CD8-positive, alpha-beta memory T cell (primary cell): ENCODE measurements around the gene RENBP. TPM values are rescaled to one million over a fixed set of nuclear protein-coding genes. Genes with fewer than 3 reads are reported as not detected.

Experiments
- CTCF ChIA-PET: fragments of 350-600 bp; sonication (Branson Sonifier 250); formaldehyde crosslinking; loops from one replicate; lab custom pipeline; 2021; ENCODE audit warnings: antibody characterized with exemption; lab: Charles Lee
- POLR2A ChIA-PET: fragments of 350-600 bp; sonication (Branson Sonifier 250); formaldehyde crosslinking; loops from one replicate; lab custom pipeline; 2021; ENCODE audit warnings: antibody characterized with exemption; lab: Charles Lee
- DNase-seq, 5 donors: peaks; one replicate each; pipeline versions ENCODE4 v3.0.0 to v3.0.0-alpha.2; 2020 to 2022; ENCODE audit warnings: mixed read lengths in 1 of 5
- H3K27ac ChIP-seq: one replicate; pipeline ENCODE4 v1.7.0; 2013; ENCODE audit warnings: low read depth, mild to moderate bottlenecking, low read length, moderate library complexity
- H3K27me3 ChIP-seq: 2 replicates; pipeline ENCODE4 v1.7.0; 2013; ENCODE audit warnings: low read length, mild to moderate bottlenecking; ENCODE audit not compliant: insufficient read depth, poor library complexity, severe bottlenecking
- H3K36me3 ChIP-seq: 2 replicates; pipeline ENCODE4 v1.7.0; 2013; ENCODE audit warnings: mild to moderate bottlenecking, low read length, moderate library complexity; ENCODE audit not compliant: insufficient read depth
- H3K4me1 ChIP-seq: 2 replicates; pipeline ENCODE4 v1.7.0; 2013; ENCODE audit warnings: mild to moderate bottlenecking, low read length, moderate library complexity; ENCODE audit not compliant: insufficient read depth
- H3K4me3 ChIP-seq: 2 replicates; pipeline ENCODE4 v1.7.0; 2013; ENCODE audit warnings: mild to moderate bottlenecking, low read length
- H3K9me3 ChIP-seq: 2 replicates; pipeline ENCODE4 v1.7.0; 2013; ENCODE audit warnings: mild to moderate bottlenecking, low read length
- H3K27ac Mint-ChIP-seq, 8 donors: one replicate each; pipeline ENCODE4 v1.8.0; 2020 to 2021; ENCODE audit warnings: mixed read lengths in 8 of 8, mild to moderate bottlenecking in 6 of 8, inconsistent platforms in 3 of 8, moderate library complexity in 3 of 8
- H3K27me3 Mint-ChIP-seq, 2 donors: one replicate each; pipeline ENCODE4 v1.8.0; 2020 to 2021; ENCODE audit warnings: mixed read lengths in 2 of 2, mild to moderate bottlenecking in 1 of 2, moderate library complexity in 1 of 2
- H3K36me3 Mint-ChIP-seq, 3 donors: one replicate each; pipeline ENCODE4 v1.8.0; 2020 to 2021; ENCODE audit warnings: mixed read lengths in 3 of 3, inconsistent platforms in 1 of 3, mild to moderate bottlenecking in 1 of 3
- H3K4me1 Mint-ChIP-seq, 3 donors: one replicate each; pipeline ENCODE4 v1.8.0; 2020 to 2021; ENCODE audit warnings: mixed read lengths in 3 of 3, inconsistent platforms in 1 of 3, mild to moderate bottlenecking in 1 of 3
- H3K4me3 Mint-ChIP-seq, 7 donors: one replicate each; pipeline ENCODE4 v1.8.0; 2020 to 2021; ENCODE audit warnings: mixed read lengths in 7 of 7, mild to moderate bottlenecking in 6 of 7, moderate library complexity in 4 of 7, inconsistent platforms in 2 of 7
- H3K9me3 Mint-ChIP-seq, 5 donors: one replicate each; pipeline ENCODE4 v1.8.0; 2020 to 2022; ENCODE audit warnings: mixed read lengths in 5 of 5, mild to moderate bottlenecking in 3 of 5, moderate library complexity in 2 of 5, inconsistent platforms in 1 of 5
- polyA plus RNA-seq: library from polyadenylated mRNA; unstranded; fragments of 300-500 nt; fragmentation: Illumina TruSeq; gene quantifications from one replicate; pipeline ENCODE4 v1.2.3, GENCODE V29; 2021
- total RNA-seq, 2 experiments: library from RNA; stranded (reverse); gene quantifications; one replicate each; pipeline ENCODE4 v1.2.3, GENCODE V29; 2021

The RENBP gene
- total and polyA plus RNA-seq, 3 experiments from 2014 or later, result 3.5 to 4.6 TPM; not detected in 1

GRCh38 chrX:153917869-153918268 lies 26.6 kb downstream of the RENBP start:
- Histone ChIP-seq H3K9me3 (no peaks in the 10 kb centered on the region), H3K27ac (no peak overlapping the region), H3K36me3 (no peaks in the 10 kb centered on the region), H3K27me3 (no peaks in the 10 kb centered on the region), H3K4me3 (no peak overlapping the region), H3K4me1 (peaks cover 7% of the 10 kb centered on the region)
- DNase-seq, result no peak
- no peaks in the 10 kb centered on the region for H3K9me3 Mint-ChIP-seq
- H3K27ac Mint-ChIP-seq, result peak overlapping the region in 1 of 8 donors; percentile 78
- POLR2A ChIA-PET, result no interaction called here
- H3K4me1 Mint-ChIP-seq, result peaks cover 11 to 24% (median 19%) of the 10 kb centered on the region in 3 donors
- peaks cover 0 to 3% of the 10 kb centered on the region in 2 donors for H3K27me3 Mint-ChIP-seq
- H3K4me3 Mint-ChIP-seq, result no peak overlapping the region
- CTCF ChIA-PET, result interaction anchor here (2.5 kb wide), 1 partner anchor 29 kb away, joined by 9 read pairs; no protein-coding TSS in a partner anchor
- peaks cover 0 to 52% (median 2%) of the 10 kb centered on the region in 3 donors for H3K36me3 Mint-ChIP-seq

DNA sequence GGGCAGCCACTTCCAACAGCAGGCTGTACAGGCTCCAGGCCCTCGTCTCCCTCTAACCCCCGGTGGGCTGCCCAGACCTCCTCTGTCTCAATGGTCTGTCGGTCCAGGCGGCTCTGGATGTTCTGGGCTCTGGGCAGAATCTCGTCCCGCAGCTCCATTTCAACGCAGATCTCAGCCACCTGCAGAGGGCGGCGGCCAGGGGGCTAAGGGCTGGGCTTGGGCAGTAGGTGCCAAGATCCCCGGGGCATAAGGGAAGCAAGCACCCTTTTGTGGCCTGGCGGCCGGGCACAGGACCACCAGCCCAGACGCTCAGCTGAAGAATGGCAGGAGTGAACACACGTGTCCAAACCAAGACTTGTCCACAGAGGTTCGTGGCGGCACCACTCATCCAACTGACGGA lies 30.7 kb downstream of the RENBP start:
- Histone ChIP-seq H3K4me1 (peaks cover 6% of the 10 kb centered on the region), H3K9me3 (no peaks in the 10 kb centered on the region), H3K4me3 (no peak overlapping the region), H3K36me3 (no peaks in the 10 kb centered on the region), H3K27ac (no peak overlapping the region), H3K27me3 (no peaks in the 10 kb centered on the region)
- peaks cover 0 to 5% of the 10 kb centered on the region in 2 donors for H3K27me3 Mint-ChIP-seq
- ChIA-PET POLR2A (no interaction called here), CTCF (no interaction called here)
- H3K4me3 Mint-ChIP-seq, result no peak overlapping the region
- H3K27ac Mint-ChIP-seq, result peak overlapping the region in 2 of 8 donors; percentile 46 to 61
- peaks cover 0 to 48% (median 4%) of the 10 kb centered on the region in 3 donors for H3K36me3 Mint-ChIP-seq
- DNase-seq, result no peak
- H3K9me3 Mint-ChIP-seq, result peaks cover 0 to under 1% (median 0%) of the 10 kb centered on the region in 5 donors
- peaks cover 2 to 16% (median 15%) of the 10 kb centered on the region in 3 donors for H3K4me1 Mint-ChIP-seq

DNA sequence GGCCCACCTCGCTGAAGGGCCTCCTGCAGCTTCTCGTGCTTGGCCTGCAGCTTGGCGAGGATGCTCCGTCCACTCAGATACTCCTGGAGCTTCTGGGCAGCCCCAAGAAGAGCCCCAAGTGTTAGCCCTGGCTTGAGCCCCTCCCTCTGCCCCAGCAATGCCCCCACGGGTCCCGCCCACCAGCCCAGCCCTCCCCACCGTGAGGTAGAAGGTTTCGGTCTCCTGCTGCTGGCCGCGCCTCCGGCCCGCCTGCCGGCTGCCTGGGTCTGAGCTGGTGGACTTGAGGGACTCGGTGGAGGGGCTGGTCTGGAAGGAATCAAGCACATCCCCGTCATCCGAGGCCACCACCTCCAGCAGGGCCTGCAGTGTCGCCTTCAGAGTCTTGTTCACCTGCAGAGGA lies 31.2 kb downstream of the RENBP start:
- ChIA-PET CTCF (no interaction called here), POLR2A (no interaction called here)
- no peaks in the 10 kb centered on the region for H3K27me3 ChIP-seq
- no peaks in the 10 kb centered on the region for H3K36me3 ChIP-seq
- DNase-seq, result no peak
- H3K27ac ChIP-seq, result no peak overlapping the region
- H3K9me3 ChIP-seq, result no peaks in the 10 kb centered on the region
- H3K4me3 Mint-ChIP-seq, result no peak overlapping the region
- H3K4me1 Mint-ChIP-seq, result peaks cover 2 to 16% (median 15%) of the 10 kb centered on the region in 3 donors
- H3K27ac Mint-ChIP-seq, result no peak overlapping the region
- peaks cover 0 to 2% (median 0%) of the 10 kb centered on the region in 5 donors for H3K9me3 Mint-ChIP-seq
- peaks cover 0 to 47% (median 4%) of the 10 kb centered on the region in 3 donors for H3K36me3 Mint-ChIP-seq
- H3K4me1 ChIP-seq, result peaks cover 6% of the 10 kb centered on the region
- H3K4me3 ChIP-seq, result no peak overlapping the region
- H3K27me3 Mint-ChIP-seq, result peaks cover 0 to 5% of the 10 kb centered on the region in 2 donors

DNA sequence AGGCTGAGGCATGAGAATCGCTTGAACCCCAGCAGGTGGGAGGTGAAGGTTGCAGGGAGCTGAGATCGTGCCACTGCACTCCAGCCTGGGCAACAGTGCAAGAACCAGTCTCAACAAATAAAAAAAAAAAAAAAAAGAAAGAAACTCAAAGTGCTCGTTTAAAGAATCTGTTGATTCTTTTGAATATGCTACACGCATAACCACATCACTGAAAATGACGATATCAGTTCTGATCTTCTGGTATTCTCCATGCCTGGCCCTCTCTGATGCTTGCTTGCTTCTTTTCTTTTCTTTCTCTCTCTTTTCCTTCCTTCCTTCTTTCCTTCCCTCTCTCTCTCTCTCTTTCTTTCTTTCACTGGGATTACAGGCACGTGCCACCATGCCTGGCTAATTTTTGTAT lies 32.6 kb downstream of the RENBP start:
- peaks cover 0 to 5% of the 10 kb centered on the region in 2 donors for H3K27me3 Mint-ChIP-seq
- ChIA-PET CTCF (interaction anchor here (0.9 to 1.5 kb wide), 3 partner anchors 23 to 148 kb away, joined by 3 to 4 read pairs (median 3); partner anchors contain the start of gene NAA10), POLR2A (interaction anchor here (0.7 kb wide), 1 partner anchor 60 kb away, joined by 4 read pairs; no protein-coding TSS in a partner anchor)
- Histone ChIP-seq H3K27ac (no peak overlapping the region), H3K27me3 (no peaks in the 10 kb centered on the region), H3K4me3 (no peak overlapping the region), H3K36me3 (no peaks in the 10 kb centered on the region), H3K9me3 (no peaks in the 10 kb centered on the region), H3K4me1 (peaks cover 6% of the 10 kb centered on the region)
- DNase-seq, result peak in 1 of 5 donors; percentile 36
- peaks cover 0 to 2% (median 0%) of the 10 kb centered on the region in 5 donors for H3K9me3 Mint-ChIP-seq
- H3K27ac Mint-ChIP-seq, result peak overlapping the region in 2 of 8 donors; percentile 1 to 70
- peaks cover 0 to 46% (median 2%) of the 10 kb centered on the region in 3 donors for H3K36me3 Mint-ChIP-seq
- H3K4me1 Mint-ChIP-seq, result peaks cover 2 to 15% (median 13%) of the 10 kb centered on the region in 3 donors
- no peak overlapping the region for H3K4me3 Mint-ChIP-seq

DNA sequence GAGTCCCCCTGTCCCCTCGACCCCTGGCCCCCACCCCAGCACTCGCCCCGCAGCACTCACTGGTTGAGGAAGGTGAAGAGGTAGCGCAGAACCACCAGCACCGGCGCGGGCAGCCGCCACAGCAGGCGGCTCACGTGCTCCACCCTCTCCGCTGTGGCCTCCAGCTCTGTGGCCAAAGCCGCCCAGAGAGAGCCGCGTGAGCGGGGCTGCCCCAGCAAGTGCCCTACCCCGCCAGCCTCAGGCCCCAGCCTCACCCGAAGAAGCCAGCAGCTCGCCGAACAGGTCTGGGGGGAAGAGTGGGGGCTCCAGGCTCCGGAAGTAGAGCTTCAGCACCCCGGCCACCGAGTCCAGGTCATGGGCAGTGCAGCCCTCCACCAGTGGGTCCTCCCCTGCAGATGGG lies 34.0 kb downstream of the RENBP start:
- H3K27ac Mint-ChIP-seq, result no peak overlapping the region
- peaks cover 0 to 2% (median 0%) of the 10 kb centered on the region in 5 donors for H3K9me3 Mint-ChIP-seq
- H3K27me3 Mint-ChIP-seq, result peaks cover 0 to 5% of the 10 kb centered on the region in 2 donors
- no peaks in the 10 kb centered on the region for H3K9me3 ChIP-seq
- peaks cover 0 to 37% (median 2%) of the 10 kb centered on the region in 3 donors for H3K36me3 Mint-ChIP-seq
- peaks cover 13% of the 10 kb centered on the region for H3K4me1 ChIP-seq
- no peaks in the 10 kb centered on the region for H3K27me3 ChIP-seq
- no peak overlapping the region for H3K4me3 Mint-ChIP-seq
- H3K4me3 ChIP-seq, result no peak overlapping the region
- ChIA-PET POLR2A (no interaction called here), CTCF (interaction anchor here (0.8 to 1.5 kb wide), 3 partner anchors 13 to 37 kb away, joined by 3 to 5 read pairs (median 3); no protein-coding TSS in a partner anchor)
- no peak overlapping the region for H3K27ac ChIP-seq
- no peak for DNase-seq
- H3K4me1 Mint-ChIP-seq, result peaks cover 11 to 17% (median 17%) of the 10 kb centered on the region in 3 donors
- H3K36me3 ChIP-seq, result no peaks in the 10 kb centered on the region

GRCh38 chrX:153909980-153910360 lies 34.5 kb downstream of the RENBP start:
- H3K36me3 Mint-ChIP-seq, result peaks cover 0 to 37% (median 2%) of the 10 kb centered on the region in 3 donors
- Histone ChIP-seq H3K36me3 (no peaks in the 10 kb centered on the region), H3K27ac (no peak overlapping the region), H3K27me3 (no peaks in the 10 kb centered on the region), H3K4me3 (no peak overlapping the region), H3K9me3 (no peaks in the 10 kb centered on the region), H3K4me1 (peaks cover 16% of the 10 kb centered on the region)
- POLR2A ChIA-PET, result interaction anchor here (0.5 kb wide), 1 partner anchor 10 kb away, joined by 3 read pairs; no protein-coding TSS in a partner anchor
- peaks cover 12 to 20% (median 17%) of the 10 kb centered on the region in 3 donors for H3K4me1 Mint-ChIP-seq
- CTCF ChIA-PET, result no interaction called here
- no peak overlapping the region for H3K27ac Mint-ChIP-seq
- peaks cover 0 to 5% of the 10 kb centered on the region in 2 donors for H3K27me3 Mint-ChIP-seq
- no peak overlapping the region for H3K4me3 Mint-ChIP-seq
- peaks cover 0 to 2% (median 0%) of the 10 kb centered on the region in 5 donors for H3K9me3 Mint-ChIP-seq
- no peak for DNase-seq

GRCh38 chrX:153909024-153909979 lies 35.1 kb downstream of the RENBP start:
- no peak for DNase-seq
- Histone ChIP-seq H3K9me3 (no peaks in the 10 kb centered on the region), H3K27ac (no peak overlapping the region), H3K4me3 (no peak overlapping the region), H3K4me1 (peaks cover 20% of the 10 kb centered on the region), H3K36me3 (no peaks in the 10 kb centered on the region), H3K27me3 (no peaks in the 10 kb centered on the region)
- Mint-ChIP-seq H3K27me3 (peaks cover 0 to 3% of the 10 kb centered on the region in 2 donors), H3K27ac (peak overlapping the region in 1 of 8 donors; percentile 33), H3K4me3 (no peak overlapping the region), H3K4me1 (peaks cover 14 to 24% (median 21%) of the 10 kb centered on the region in 3 donors), H3K36me3 (peaks cover 0 to 32% (median 2%) of the 10 kb centered on the region in 3 donors), H3K9me3 (peaks cover 0 to 2% (median 0%) of the 10 kb centered on the region in 5 donors)
- ChIA-PET POLR2A (interaction anchor here (0.5 to 1.3 kb wide), 2 partner anchors 10 to 115 kb away, joined by 3 read pairs; partner anchors contain the start of genes IDH3G and SSR4), CTCF (no interaction called here)
